HCEC 1CT (cell line): ENCODE data around the gene MLX.

Experiments
- DNase-seq: peaks from one replicate; pipeline ENCODE4 v3.0.0-alpha.2; 2017

Gene MLX, protein sequence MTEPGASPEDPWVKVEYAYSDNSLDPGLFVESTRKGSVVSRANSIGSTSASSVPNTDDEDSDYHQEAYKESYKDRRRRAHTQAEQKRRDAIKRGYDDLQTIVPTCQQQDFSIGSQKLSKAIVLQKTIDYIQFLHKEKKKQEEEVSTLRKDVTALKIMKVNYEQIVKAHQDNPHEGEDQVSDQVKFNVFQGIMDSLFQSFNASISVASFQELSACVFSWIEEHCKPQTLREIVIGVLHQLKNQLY

DNA sequence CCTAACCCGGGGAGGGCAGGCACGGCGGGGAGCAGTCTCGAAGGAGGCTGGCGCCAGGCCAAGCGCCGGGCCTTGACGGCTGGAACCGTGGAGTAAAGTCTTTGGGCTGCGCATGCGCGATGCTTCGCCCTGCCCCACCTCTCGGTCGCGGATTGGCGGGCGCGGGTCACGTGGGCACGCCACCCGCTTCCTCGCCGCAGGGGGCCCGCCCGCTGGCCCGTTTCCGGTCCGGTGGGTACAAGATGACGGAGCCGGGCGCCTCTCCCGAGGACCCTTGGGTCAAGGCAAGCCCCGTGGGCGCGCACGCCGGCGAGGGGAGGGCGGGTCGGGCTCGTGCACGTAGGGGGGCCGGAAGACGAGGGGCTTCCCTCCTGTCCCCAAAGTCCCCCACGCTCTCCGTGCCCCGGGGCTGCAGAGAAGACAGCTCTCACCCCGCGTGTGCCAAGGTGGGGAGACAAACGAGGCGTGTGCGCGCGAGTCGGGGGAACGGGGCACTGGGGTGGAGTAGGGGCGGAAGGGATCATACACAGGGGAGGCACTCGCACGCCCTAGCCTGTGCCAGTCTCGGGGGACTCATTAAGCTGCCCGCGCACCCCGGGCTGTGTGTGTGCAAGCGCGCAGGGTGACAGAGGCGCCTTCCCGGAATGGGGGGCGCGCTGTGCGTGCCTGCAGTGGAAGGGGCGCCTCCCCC, at the start of gene MLX:
TSS of gene MLX (plus strand) at position 218 of the 691 bp plus-strand sequence. CDS start at position 243, 25 bp downstream.
- DNase-seq: peak; percentile 86

DNA sequence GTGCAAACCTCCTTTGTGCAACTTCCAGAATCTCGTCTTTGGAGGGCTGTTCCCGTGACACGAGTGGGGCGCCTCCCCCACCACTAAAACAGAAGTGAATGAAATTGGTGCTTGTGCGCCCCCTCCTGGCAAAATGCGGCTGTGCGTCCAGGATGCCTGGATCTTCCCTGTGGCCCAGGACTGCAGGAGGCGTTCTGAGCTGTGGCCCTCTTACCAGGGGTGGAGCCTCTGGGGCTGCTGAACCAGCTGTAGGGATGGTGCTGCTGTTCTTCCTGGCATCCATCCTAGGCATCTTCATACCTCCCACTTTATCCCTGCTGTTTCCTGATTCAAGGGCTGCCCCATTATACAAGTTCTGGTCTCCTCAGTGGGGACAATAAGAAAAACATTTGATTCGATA, 49.4 kb upstream of the MLX start:
- DNase-seq: peak; percentile 96

DNA sequence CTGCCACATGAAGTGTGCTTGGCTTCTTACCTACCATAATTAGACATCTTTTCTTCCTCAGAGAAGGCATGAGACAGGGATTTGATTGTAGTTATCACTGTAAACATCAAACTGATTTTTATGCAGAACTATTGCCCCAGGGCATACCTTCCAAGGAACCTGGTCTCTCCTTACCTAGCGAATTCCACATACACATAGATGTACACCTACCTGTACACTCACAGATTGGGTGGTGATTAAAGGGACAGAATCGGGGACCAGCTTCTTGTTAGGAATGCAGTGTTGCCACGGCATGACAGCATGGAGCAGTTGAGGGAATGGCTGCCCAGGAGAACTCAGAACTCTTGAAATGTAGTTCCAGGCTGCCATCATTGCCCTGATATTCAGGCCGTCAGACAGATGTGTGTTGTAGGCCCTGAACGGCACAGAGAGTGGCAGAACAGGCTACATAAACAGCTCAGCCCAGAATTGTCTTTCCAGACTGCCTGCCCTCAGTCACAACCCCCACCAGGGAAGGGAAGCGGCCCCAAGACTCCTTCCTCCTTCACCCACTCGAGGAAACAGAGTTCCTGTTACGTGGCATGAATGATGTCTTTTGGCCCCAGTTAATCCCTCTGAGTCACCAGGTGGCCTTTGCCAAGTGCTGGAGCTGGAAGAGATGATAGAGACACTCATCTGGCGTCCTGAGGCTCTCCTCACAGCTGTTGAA, 48.7 kb upstream of the MLX start:
- peak; percentile 99 for DNase-seq

DNA sequence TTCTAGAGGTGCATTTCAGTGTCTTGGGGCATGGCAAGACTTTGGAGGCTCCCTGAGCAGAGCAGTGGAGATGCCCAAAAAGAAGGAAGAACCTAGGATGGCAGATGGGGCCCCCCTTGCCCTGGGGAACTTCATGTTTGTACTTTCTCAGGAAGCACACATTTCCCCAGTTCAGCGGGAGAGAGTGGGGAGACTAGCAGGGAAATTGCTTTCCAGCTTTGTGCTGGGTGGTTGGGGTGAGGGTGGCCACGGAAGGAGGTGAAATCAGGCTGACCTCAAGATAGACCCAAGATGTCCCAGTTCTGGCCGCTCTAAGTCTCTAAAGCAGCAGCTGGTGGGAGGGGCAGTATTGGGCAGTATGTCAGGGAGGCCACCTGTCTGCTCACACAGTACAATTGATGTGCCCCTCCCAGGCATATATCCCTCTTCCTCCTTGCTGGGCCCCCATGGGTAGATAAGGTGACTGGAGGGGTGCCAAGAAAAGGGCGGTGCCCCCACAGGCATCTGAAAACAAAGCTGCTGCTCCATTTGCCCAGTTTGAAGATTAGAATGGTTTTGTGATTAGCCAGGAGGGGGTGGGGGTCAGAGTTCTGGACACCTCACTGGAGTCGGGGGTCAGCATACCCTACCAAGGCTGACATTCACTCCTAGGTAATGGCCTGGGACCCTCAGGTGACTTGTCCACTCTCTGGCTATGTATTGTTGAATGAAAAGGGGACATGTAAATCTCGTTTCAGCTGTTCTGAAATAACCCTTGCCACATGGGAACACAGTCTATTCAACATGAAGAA, 48.0 kb upstream of the MLX start:
- DNase-seq: peak; percentile 50

DNA sequence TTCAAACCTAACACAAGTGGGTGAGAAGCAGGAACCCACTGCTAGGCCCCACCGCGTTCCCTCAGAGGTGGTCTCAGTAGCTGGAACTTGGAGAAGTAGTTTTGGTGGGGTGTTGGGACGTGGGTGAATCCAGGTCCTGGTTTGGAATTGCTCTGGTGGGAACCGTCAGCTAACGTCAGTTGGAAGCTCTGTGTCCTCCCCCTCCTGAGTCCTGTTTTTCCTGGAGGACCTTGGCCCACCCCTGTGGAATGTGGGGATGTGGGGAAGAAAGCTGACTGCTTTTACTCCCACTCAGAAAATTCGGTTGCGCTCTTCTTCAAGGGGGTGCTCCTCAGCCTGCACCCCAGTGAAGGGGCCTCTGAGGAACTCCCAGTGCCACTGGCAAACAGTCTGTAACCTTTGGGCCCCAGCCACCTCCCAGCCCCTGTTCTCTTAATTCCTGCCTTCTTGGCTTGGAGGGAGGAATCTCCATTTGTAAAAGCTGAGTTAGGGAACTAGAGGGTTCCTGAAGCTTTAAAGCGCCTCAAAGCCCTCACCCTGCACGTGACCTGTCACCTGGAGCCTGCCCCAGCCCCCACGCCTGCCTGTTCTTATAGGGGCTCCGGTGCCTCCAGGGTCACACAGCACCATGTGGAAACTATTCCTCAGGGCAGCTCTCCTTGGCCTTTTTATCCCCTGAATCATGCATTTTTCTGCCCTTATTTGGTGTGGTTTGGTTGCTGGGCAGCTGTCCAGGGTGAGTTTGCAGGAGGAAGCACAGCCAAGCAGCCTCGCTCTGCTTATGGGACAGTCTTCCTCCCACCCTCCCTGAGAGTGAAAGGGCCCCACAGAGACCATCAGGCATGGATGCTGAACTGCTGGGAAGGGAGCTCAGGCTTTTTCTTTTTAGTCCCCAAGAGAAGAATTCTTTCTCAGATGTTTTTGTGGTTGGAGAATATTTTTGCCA, 47.1 kb upstream of the MLX start:
- DNase-seq: peak; percentile 99

DNA sequence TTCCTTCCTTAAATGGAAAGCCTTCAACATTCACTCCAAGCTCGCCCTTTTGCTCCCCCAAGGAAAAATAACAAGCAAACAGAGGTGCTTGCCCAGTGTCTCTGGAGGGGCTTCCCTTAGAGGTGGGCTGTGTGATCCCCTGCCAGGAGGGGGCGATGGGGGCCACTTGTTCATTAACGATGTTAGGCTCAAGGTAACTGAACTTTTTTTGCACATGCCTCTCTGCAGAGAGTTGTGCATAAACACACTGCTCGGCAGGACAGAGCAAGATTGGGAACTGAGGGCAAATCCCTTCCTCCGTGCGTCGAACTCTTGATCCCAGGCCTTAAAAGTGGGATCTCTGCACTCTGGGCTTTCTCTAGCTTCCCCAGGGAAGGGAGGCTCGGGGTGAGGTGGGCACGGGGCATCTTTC, 46.4 kb upstream of the MLX start:
- DNase-seq: no peak

DNA sequence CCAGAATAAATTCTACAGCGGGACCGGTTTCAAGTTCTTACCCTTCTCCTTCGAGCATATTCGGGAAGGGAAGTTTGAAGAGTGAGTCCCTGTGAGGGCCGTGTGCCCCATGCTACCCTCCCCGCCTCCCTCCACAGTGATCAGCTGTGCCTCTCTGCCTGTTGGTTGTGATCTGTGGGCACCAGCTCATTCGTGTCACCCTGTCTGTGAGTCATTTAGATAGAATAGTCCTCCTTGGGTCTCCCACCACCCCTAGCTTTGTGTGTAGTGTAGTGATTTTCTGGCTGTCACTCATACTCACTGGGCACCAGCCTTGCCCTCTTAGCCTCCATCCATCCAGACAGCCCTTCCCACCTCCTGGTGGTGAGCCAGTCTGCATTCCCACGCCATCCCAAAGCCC, 45.9 kb upstream of the MLX start:
- peak; percentile 14 for DNase-seq

DNA sequence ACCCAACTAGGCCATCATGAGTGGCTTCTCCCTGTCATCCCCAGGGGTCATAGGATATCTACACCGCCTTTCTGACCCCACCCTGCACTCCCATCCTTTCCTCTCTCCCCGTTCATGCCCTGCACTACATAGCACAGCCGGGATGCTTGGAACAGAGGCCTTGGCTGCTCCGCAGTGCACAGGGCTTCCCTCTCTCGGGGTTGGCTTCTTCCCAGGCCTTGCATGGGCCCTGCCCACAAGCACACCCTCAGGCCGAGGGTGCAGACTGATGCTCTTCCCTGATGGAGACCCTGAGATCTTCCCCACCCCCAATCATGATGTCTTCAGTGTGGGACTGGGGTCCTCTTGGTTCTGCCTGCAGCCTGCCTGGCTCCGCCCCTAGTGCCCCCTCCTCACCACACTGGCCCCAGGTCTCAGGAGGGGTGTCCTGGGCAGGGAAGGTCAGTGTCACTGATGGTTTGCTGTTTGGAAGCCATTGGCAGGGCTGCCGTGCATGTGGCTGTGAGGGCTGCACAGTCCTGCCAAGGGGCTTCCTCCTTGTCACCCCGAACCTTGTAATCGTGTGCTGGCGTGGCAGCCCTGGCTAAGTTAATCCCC, 45.1 kb upstream of the MLX start:
- DNase-seq: no peak

DNA sequence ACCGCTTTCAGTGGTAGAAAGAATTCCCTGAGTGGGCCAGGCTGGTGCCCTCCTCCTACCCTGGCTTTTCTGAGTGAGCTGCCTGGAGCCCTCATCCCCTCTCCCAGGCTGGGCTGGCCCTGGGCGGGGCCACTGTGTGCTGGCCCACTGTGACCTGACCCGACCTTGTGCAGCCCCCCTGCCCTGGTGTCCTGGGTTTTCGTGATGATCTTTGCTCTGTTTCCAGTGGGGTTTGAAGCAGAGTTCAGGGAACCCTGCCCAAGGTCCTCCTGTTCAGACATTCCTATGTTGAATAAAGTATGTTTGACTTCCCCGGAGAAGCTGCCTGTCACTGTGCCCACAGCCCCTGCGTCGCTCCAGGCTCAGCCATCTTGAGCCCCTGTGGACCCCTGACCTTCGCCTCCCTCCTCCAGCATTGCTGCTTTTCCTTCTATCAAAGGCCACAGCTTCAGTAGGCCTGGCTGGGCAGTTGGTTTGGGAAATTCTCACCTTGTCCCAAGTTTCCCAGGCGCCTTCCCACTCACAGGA, 44.6 kb upstream of the MLX start:
- no peak for DNase-seq

DNA sequence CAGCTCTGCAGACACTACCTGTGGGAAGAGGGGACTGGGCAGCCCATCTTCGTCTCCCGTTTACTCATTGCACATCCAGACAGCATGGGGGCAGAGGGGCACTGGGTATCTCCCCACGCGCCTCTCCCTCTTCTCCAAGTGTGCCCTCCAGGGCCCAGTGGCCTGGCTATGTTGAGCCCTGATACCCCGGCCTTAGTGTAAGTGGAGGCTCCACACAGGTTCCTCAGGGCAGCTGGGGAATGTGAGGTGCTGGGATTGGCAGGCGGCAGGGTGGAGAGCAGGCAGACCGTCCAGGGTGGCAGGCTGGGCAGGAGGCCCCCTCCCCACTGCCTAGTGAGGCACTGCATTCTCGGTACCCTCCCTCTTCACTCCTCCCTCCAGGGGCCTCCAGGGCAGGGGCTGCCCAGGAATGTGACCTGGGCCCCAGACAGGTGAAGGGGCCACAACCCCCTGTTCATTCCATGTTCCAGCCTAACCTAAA, 44.1 kb upstream of the MLX start:
- DNase-seq: no peak

DNA sequence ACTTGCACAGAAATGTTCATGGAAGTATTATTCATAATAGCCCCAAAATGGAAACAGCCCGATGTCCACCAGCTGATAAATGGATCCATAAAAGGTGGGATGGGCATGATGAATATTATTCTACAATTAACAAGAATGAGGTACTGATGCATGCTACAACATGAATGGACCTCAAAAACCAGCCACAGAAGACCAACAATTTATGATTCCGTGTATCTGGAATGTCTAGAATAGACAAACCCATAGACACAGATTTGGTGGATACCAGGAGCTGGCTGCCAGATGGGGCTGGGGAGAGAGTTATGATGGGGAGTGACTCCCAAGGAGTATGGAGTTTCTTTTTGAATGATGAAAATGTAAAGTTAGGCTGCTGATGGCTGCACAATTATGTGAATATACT, 41.7 kb upstream of the MLX start:
- peak; percentile 52 for DNase-seq

DNA sequence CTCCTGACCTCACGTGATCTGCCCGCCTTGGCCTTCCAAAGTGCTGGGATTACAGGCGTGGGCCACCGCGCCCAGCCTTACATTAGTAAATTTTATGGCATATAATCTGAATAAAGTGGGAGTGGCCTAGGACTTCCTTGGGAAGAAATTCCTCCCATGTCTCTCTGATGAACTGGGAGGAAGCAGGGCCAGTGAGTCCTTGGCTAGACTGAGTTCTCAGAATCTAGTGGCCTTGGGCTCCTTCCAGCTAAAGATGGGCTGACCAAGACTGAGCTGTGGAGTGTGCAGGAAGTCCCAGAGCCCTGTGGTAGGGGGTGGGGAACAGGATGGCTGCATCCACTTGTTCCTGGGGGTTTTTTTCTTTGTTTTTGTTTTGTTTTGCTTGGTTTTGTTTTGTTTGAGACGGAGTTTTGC, 40.9 kb upstream of the MLX start:
- DNase-seq: peak; percentile 62

DNA sequence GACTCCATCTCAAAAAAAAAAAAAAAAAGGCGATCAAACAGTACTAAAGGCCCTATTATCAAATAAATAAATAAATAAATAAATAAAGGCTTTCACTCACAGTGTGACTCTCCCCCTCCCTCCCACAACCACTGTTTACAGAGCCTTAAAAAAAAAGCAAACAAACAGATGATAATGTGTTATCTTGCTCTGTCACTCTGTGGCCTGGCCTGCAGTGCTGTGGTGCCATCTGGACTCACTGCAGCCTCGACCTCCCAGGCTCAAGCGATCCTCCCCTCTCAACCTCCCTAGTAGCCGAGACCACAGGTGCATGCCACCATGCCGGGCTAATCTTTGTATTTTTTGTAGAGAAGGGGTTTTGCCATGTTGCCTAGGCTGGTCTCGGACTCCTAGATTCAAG, 39.0 kb upstream of the MLX start:
- DNase-seq: no peak

DNA sequence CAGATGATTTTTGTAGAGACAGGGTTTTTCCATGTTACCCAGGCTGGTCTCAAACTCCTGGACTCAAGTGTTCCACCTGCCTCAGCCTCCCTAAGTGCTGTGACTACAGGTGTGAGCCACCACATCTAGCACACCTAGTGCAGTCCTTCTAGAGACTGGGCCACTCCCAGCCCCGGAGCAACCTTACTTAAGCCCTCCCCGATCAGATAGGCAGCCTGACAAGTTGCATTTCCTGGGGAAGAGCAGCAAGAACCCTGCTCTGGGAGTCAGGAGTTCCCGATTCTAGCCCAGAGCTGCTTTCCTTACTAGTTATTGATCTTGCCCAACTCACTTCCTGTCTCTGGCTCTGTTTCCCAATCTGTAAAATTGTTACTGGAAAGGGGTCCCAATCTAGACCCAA, 37.8 kb upstream of the MLX start:
- no peak for DNase-seq

DNA sequence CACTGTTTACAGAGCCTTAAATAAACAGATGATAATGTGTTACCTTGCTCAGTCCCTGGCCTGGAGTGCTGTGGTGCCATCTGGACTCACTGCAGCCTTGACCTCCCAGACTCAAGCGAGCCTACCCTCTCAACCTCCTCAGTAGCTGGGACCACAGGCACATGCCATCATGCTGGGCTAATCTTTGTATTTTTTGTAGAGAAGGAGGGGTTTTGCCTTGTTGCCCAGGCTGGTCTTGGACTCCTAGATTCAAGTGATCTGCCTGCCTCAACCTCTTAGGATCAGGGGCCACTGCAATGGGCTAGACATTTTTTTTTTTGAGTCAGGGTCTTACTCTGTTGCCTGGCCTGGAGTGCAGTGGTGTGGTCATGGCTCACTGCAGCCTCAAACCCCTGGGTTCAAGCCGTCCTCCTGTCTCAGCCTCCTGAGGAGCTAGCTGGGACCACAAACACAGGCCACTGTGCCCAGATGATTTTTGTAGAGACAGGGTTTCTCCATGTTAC, 35.9 kb upstream of the MLX start:
- DNase-seq: no peak

DNA sequence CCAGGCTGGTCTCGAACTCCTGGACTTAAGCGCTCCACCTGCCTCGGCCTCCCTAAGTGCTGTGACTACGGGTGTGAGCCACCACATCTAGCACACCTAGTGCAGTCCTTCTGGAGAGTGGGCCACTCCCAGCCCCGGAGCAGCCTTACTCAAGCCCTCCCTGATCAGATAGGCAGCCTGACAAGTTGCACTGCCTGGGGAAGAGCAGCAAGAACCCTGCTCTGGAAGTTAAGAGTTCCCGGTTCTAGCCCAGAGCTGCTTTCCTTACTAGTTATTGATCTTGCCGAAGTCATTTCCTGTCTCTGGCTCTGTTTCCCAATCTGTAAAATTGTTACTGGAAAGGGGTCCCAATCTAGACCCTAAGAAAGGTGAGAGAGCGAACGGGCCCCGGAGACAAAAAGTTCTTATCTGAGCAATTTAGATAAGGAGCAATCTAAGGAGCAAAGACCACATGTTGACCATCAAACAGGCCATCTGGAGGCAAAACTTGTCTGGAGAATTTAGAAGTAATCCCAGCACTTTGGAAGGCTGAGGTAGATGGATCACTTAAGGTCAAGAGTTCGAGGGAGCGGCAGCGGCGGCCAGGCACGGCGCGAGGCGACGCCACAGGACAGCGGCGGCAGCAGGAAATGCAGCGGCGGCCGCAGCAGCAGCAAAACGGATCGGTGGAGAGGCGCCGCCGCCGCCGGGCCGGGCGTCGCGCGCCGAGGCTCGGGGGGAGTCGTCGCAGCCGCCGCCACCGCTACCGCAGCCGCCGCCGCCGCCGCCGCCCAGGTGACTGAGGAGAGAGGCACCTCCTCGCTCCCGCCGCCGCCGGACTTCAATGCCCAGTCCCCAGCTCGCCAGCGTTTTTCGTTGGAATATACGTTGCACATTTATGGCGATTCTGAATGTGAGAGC, 35.2 kb upstream of the MLX start:
- peak; percentile 66 for DNase-seq

DNA sequence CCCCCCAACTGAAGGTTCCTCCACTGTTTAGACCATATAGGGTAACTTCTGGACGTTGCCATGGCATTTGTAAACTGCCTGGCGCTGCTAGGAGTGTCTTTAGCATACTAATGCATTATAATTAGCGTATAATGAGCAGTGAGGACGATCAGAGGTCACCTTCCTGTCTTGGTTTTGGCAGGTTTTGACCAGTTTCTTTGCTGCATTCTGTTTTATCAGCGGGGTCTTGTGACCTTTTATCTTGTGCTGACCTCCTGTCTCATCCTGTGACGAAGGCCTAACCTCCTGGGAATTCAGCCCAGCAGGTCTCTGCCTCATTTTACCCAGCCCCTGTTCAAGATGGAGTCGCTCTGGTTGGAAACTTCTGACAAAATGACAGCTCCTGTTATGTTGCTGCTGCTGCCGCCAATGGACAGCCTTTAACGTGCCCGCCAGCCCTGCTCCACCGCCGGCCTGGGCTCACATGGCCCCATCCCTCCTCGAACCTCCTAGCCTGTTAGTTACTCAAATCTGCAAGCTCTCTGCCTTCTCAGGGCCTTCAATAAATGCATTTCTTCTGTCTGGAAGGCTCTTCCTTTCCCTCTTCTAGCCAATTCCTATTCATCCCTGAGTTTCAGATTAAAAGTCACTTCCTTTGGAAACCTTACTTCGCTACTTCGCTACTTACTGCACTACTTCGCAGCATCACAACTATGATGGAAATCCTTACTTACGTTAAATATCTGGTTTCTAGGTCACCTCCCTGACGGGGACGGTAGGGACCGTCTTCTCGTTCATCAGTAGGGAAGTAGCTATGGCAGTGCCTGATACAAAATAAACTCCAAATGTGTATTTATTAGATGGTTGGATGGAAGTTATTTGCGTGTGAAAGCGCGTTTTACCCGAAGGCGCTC, 31.5 kb upstream of the MLX start:
- no peak for DNase-seq

DNA sequence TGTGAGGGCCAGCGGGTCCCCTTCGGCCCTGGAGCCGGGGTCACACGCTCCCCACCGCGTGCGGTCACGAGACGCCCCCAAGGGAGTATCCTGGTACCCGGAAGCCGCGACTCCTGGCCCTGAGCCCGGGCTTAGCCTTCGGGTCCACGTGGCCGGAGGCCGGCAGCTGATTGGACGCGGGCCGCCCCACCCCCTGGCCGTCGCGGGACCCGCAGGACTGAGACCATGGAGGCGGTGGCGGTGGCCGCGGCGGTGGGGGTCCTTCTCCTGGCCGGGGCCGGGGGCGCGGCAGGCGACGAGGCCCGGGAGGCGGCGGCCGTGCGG, 30.9 kb upstream of the MLX start, which contains the start of gene NAGLU:
TSS of gene NAGLU (plus strand) at position 194 of the 324 bp plus-strand sequence. CDS start at position 226, 32 bp downstream.
- DNase-seq: peak; percentile 89
